WI38 (cell line): ENCODE data around the gene DAO.

Experiments used
- H3K4me3 ChIP-seq: 2 replicates; pipeline ENCODE4 v1.5.1; 2011; ENCODE audit warnings: low read depth, mild to moderate bottlenecking, control low read depth, low read length
- CTCF ChIP-seq: IDR thresholded peaks from 2 replicates; pipeline ENCODE4 v1.5.1; 2012; ENCODE audit warnings: low read depth, mild to moderate bottlenecking, control low read depth, low read length

The DAO gene

GRCh38 chr12:108918960-108919642 is 39.2 kb downstream of the DAO start:
- no peak overlapping the region for H3K4me3 ChIP-seq
- TF ChIP-seq CTCF, result no peak

- TF ChIP-seq CTCF, result no peak
- H3K4me3 ChIP-seq, result no peak overlapping the region
Observed at GRCh38 chr12:108921946-108922345, 42.1 kb downstream of the DAO start.

GRCh38 chr12:108922918-108923317 is 43.0 kb downstream of the DAO start:
- TF ChIP-seq CTCF, result no peak
- no peak overlapping the region for H3K4me3 ChIP-seq

- TF ChIP-seq CTCF, result no peak
Observed at GRCh38 chr12:108928695-108929094, 48.8 kb downstream of the DAO start.

GRCh38 chr12:108930155-108930554 is 50.3 kb downstream of the DAO start:
- H3K4me3 ChIP-seq, result no peak overlapping the region
- no peak for TF ChIP-seq CTCF

More at GRCh38 chr12:108928695-108929094, 48.8 kb downstream of the DAO start:
- no peak overlapping the region for H3K4me3 ChIP-seq

GRCh38 chr12:108930756-108931155 is 50.9 kb downstream of the DAO start:
- TF ChIP-seq CTCF, result no peak
- H3K4me3 ChIP-seq, result no peak overlapping the region

- H3K4me3 ChIP-seq, result no peak overlapping the region
- no peak for TF ChIP-seq CTCF
Observed at GRCh38 chr12:108933949-108934348, 54.1 kb downstream of the DAO start.
